GM12878 (cell line): ENCODE results near the gene SLC41A1. TPM values are rescaled to one million over a fixed set of nuclear protein-coding genes. Genes with fewer than 3 reads are reported as not detected.

Experiments
- ATAC-seq: fragments of 200-7000 bp; cut with Tn5 transposase; 3 replicates; pipeline ENCODE4 v1.9.1; 2020; ENCODE audit warnings: mild to moderate bottlenecking, moderate library complexity
- BruUV-seq: library from RNA; stranded (reverse); fragments of 400-500 nt; replicated peaks from 2 replicates; lab custom pipeline; 2021; lab: Mats Ljungman, UMichigan
- CTCF ChIA-PET: fragments of 300-600 bp; sonication (Branson Sonifier 250); formaldehyde crosslinking; extraction: SDS; loops from one replicate; lab custom pipeline; 2021; ENCODE audit warnings: inconsistent platforms; lab: Yijun Ruan, JAX
- POLR2A ChIA-PET: fragments of 350-600 bp; formaldehyde crosslinking; extraction: SDS; loops from one replicate; lab custom pipeline; 2021; ENCODE audit warnings: inconsistent platforms; lab: Charles Lee
- RAD21 ChIA-PET: fragments of 300-600 bp; sonication (Branson Sonifier 250); formaldehyde crosslinking; loops from one replicate; lab custom pipeline; 2023; ENCODE audit warnings: antibody characterized with exemption; ENCODE audit not compliant: unreplicated experiment; lab: Charles Lee
- SMC1A ChIA-PET: fragments of 300-600 bp; sonication (Branson Sonifier 250); formaldehyde crosslinking; loops from one replicate; lab custom pipeline; 2023; ENCODE audit not compliant: unreplicated experiment, uncharacterized antibody; lab: Charles Lee
- DNase-seq: peaks from one replicate; pipeline ENCODE4 v3.0.0-alpha.2; 2011; ENCODE audit warnings: low read depth, low spot score
- FAIRE-seq: peaks from 3 replicates; lab custom pipeline; 2011; peaks lifted over from hg19 to GRCh38; lab: Jason Lieb, UNC
- H2AFZ ChIP-seq: 2 replicates; pipeline ENCODE4 v1.6.0; 2011; ENCODE audit warnings: low read depth, low read length, control low read depth; ENCODE audit not compliant: control insufficient read depth
- H3K27ac ChIP-seq: 2 replicates; pipeline ENCODE4 v1.5.1; 2011; ENCODE audit warnings: control low read depth; ENCODE audit not compliant: control insufficient read depth, insufficient read depth
- H3K27me3 ChIP-seq, 2 experiments: replicated peaks in 1 of 2; 2 replicates each; pipeline versions ENCODE4 v1.6.0 to v1.6.1; 2011; ENCODE audit warnings: low read length in 1 of 2; ENCODE audit not compliant: control insufficient read depth in 2 of 2, insufficient read depth in 2 of 2
- H3K36me3 ChIP-seq, 2 experiments: 2 replicates each; pipeline ENCODE4 v1.5.1; 2011; ENCODE audit warnings: low read length in 1 of 2; ENCODE audit not compliant: control insufficient read depth in 2 of 2, insufficient read depth in 2 of 2
- H3K4me1 ChIP-seq: 2 replicates; pipeline ENCODE4 v1.6.1; 2011; ENCODE audit warnings: mild to moderate bottlenecking, low read length, moderate library complexity, mixed read lengths; ENCODE audit not compliant: control insufficient read depth, insufficient read depth
- H3K4me2 ChIP-seq: 2 replicates; pipeline ENCODE4 v1.6.0; 2011; ENCODE audit warnings: control low read depth; ENCODE audit not compliant: control insufficient read depth, insufficient read depth
- H3K4me3 ChIP-seq: fragments of 200-600 bp; sonication (generic); 2 replicates; pipeline ENCODE4 v1.5.1; 2016
- H3K79me2 ChIP-seq: 2 replicates; pipeline ENCODE4 v1.6.0; 2011; ENCODE audit warnings: low read length; ENCODE audit not compliant: control insufficient read depth, insufficient read depth
- H3K9ac ChIP-seq: 2 replicates; pipeline ENCODE4 v1.8.0; 2011; ENCODE audit warnings: low read length, control low read depth, mixed read lengths; ENCODE audit not compliant: control insufficient read depth, insufficient read depth
- H3K9me3 ChIP-seq: replicated peaks from 3 replicates; pipeline ENCODE4 v1.5.1; 2011; ENCODE audit warnings: mild to moderate bottlenecking, low read length; ENCODE audit not compliant: control insufficient read depth, insufficient read depth
- H4K20me1 ChIP-seq: 2 replicates; pipeline ENCODE4 v1.6.0; 2011; ENCODE audit not compliant: control insufficient read depth, insufficient read depth
- BRCA1 ChIP-seq: IDR thresholded peaks from 2 replicates; pipeline ENCODE4 v1.6.1; 2011; ENCODE audit warnings: low read depth, low read length, improper control_type of control experiment
- CREM ChIP-seq: IDR thresholded peaks from 2 replicates; pipeline ENCODE4 v1.6.1; 2014; ENCODE audit warnings: antibody characterized with exemption, low read depth
- FOXM1 ChIP-seq: IDR thresholded peaks from 2 replicates; pipeline ENCODE4 v1.6.1; 2012; ENCODE audit warnings: low read depth, mild to moderate bottlenecking, inconsistent platforms, low read length, moderate library complexity
- HDAC6 ChIP-seq: fragments of 200-600 bp; sonication (generic); IDR thresholded peaks from one replicate; pipeline ENCODE4 v1.8.0; 2017; ENCODE audit warnings: antibody characterized with exemption; ENCODE audit not compliant: unreplicated experiment
- RAD21 ChIP-seq: IDR thresholded peaks from 2 replicates; pipeline ENCODE4 v1.6.1; 2011; ENCODE audit warnings: mild to moderate bottlenecking, low read depth, low read length, moderate library complexity; ENCODE audit not compliant: insufficient read depth
- RUNX3 ChIP-seq: IDR thresholded peaks from 2 replicates; pipeline ENCODE4 v1.6.1; 2012; ENCODE audit warnings: low read length, inconsistent platforms
- SREBF2 ChIP-seq: IDR thresholded peaks from 2 replicates; pipeline ENCODE4 v1.6.1; 2012; ENCODE audit warnings: mild to moderate bottlenecking, low read length
- WGBS: methylation state at CpG from one replicate; pipeline ENCODE4 v1.1.6; 2016; ENCODE audit warnings: low lambda C conversion rate; ENCODE audit not compliant: insufficient replicate concordance, insufficient coverage; ENCODE audit errors: missing lambda C conversion rate; 5-methylcytosine and 5-hydroxymethylcytosine counted together
- in situ Hi-C: fragments of 300-500 bp; cut with MboI; formaldehyde crosslinking; loops from 9 replicates; pipeline ENCODE4 v1.14.3; 2018; ENCODE audit warnings: mixed read lengths
- intact Hi-C: fragments of 100-400 bp; cut with micrococcal nuclease; formaldehyde crosslinking; loops from one replicate; pipeline ENCODE4 v1.14.2; 2022; ENCODE audit not compliant: unreplicated experiment
- polyA plus RNA-seq, 11 experiments: library from polyadenylated mRNA; depleted of rRNA in 4 of 11; unstranded in 6 of 11; stranded (reverse) in 5 of 11; fragments of >200 nt; fragmentation: Nextera tagmentation in 4 of 11; fragmentation: Illumina TruSeq in 1 of 11; extraction: Ambion mirVana in 4 of 11; extraction: Trizol in 1 of 11; gene quantifications; 1 replicate in 1 of 11; 2 replicates in 10 of 11; pipeline versions ENCODE4 v1.2.1 to v1.2.3, GENCODE V29; 2011 to 2016; ENCODE audit warnings: inconsistent platforms in 2 of 11, missing spikeins in 2 of 11, low read depth in 1 of 11
- total RNA-seq, 4 experiments: library from RNA; depleted of rRNA in 3 of 4; stranded (reverse); fragments of >200 nt in 3 of 4; fragmentation: Illumina TruSeq in 1 of 4; extraction: Trizol in 1 of 4; gene quantifications; 2 replicates each; pipeline versions ENCODE4 v1.2.1 to v1.2.3, GENCODE V29; 2013 to 2021
- TF ChIP-seq, protein P1 (sequence below): IDR thresholded peaks from 2 replicates; pipeline ENCODE4 v1.6.1; 2012; ENCODE audit warnings: improper control_type of control experiment, low read depth, low read length; ENCODE audit not compliant: insufficient replicate concordance
- TF ChIP-seq, protein P2 (sequence below): IDR thresholded peaks from 2 replicates; pipeline ENCODE4 v1.6.1; 2012; ENCODE audit warnings: low read depth, low read length, improper control_type of control experiment

The SLC41A1 gene
- total and polyA plus RNA-seq, 10 of the 15 experiments (the other 5 are each of a cell fraction or from before 2014, with no cell fraction given) = 0.13 to 11.3 (median 0.42) TPM

DNA sequence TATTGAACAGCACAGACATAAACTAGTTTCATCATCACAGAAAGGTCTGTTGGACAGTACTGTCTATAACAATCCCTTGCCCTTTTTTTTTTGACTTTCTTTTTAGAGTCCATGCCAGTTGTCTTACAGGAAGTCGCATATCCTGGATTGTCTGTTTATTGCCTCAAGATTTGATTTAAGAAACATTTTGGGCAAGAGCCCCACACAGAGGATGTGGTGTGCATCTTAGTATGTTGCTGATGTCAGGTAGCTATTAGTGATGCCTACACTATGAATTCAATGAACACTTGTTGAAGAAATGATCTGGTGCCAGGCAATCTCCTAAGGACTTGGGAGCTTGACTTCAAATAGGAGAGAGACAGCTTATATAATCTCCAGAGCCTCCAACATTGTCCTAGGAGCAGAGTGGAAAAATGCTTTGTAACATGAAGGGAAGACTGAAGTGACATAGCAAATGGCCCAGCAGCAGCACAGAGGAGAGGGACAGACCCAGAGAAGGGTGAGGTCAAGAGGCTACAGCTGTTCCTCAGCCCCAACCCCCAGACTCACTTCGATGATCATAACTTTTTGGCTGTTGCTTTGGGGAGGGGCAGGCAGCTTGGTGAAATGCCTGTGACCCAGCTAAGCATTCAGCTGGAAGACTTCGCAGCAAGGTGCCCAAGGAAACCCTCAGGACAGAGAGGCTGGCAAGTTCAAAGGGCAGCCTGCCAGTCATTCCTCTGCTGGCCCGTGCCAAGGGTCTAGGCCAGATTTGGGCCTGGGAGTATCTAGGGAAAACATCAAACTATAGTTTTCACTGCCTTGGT is 30.2 kb downstream of the SLC41A1 start:
- in situ Hi-C loops (no loop called here), intact Hi-C loops (loop anchor here (5.0 kb wide), 1 partner anchor 126 kb away; no protein-coding TSS in a partner anchor)
- H3K27ac ChIP-seq = no peak overlapping the region
- H3K27me3 ChIP-seq = peaks cover 0 to 6% of the 10 kb centered on the region in 2 experiments; a peak in 1 of 4 replicates
- DNase-seq (no peak), ATAC-seq (peak; percentile 23; the same call in 1 of the 3 replicates), FAIRE-seq (no peak)
- H3K9ac ChIP-seq = no peak overlapping the region
- ChIA-PET SMC1A (interaction anchor here (0.9 to 1.4 kb wide), 8 partner anchors 9 to 126 kb away, joined by 3 to 11 read pairs (median 4); no protein-coding TSS in a partner anchor), POLR2A (no interaction called here), RAD21 (interaction anchor here (1.0 to 2.3 kb wide), 6 partner anchors 11 to 190 kb away, joined by 3 to 16 read pairs (median 4); no protein-coding TSS in a partner anchor), CTCF (interaction anchor here (0.7 to 2.4 kb wide), 14 partner anchors 9 to 202 kb away, joined by 3 to 18 read pairs (median 4); no protein-coding TSS in a partner anchor)
- H3K4me1 ChIP-seq = no peaks in the 10 kb centered on the region
- H2AFZ ChIP-seq = no peak overlapping the region
- no peaks in the 10 kb centered on the region for H3K36me3 ChIP-seq
- BruUV-seq = no TSS peak
- no peaks in the 10 kb centered on the region for H4K20me1 ChIP-seq
- no peak overlapping the region for H3K4me3 ChIP-seq
- H3K4me2 ChIP-seq = no peak overlapping the region
- H3K79me2 ChIP-seq = no peaks in the 10 kb centered on the region
- no peaks in the 10 kb centered on the region for H3K9me3 ChIP-seq
- 22% methylated on average over 4 of the region's 4 CpGs for WGBS
- TF ChIP-seq FOXM1 (no peak), SREBF2 (no peak), RAD21 (0 out of 2 replicates have a peak, but pooled peaks have one; percentile 12), BRCA1 (no peak), HDAC6 (no peak), RUNX3 (no peak), CREM (no peak)
- TF ChIP-seq, protein P1, sequence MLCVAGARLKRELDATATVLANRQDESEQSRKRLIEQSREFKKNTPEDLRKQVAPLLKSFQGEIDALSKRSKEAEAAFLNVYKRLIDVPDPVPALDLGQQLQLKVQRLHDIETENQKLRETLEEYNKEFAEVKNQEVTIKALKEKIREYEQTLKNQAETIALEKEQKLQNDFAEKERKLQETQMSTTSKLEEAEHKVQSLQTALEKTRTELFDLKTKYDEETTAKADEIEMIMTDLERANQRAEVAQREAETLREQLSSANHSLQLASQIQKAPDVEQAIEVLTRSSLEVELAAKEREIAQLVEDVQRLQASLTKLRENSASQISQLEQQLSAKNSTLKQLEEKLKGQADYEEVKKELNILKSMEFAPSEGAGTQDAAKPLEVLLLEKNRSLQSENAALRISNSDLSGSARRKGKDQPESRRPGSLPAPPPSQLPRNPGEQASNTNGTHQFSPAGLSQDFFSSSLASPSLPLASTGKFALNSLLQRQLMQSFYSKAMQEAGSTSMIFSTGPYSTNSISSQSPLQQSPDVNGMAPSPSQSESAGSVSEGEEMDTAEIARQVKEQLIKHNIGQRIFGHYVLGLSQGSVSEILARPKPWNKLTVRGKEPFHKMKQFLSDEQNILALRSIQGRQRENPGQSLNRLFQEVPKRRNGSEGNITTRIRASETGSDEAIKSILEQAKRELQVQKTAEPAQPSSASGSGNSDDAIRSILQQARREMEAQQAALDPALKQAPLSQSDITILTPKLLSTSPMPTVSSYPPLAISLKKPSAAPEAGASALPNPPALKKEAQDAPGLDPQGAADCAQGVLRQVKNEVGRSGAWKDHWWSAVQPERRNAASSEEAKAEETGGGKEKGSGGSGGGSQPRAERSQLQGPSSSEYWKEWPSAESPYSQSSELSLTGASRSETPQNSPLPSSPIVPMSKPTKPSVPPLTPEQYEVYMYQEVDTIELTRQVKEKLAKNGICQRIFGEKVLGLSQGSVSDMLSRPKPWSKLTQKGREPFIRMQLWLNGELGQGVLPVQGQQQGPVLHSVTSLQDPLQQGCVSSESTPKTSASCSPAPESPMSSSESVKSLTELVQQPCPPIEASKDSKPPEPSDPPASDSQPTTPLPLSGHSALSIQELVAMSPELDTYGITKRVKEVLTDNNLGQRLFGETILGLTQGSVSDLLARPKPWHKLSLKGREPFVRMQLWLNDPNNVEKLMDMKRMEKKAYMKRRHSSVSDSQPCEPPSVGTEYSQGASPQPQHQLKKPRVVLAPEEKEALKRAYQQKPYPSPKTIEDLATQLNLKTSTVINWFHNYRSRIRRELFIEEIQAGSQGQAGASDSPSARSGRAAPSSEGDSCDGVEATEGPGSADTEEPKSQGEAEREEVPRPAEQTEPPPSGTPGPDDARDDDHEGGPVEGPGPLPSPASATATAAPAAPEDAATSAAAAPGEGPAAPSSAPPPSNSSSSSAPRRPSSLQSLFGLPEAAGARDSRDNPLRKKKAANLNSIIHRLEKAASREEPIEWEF = no peak
- TF ChIP-seq, protein P2, sequence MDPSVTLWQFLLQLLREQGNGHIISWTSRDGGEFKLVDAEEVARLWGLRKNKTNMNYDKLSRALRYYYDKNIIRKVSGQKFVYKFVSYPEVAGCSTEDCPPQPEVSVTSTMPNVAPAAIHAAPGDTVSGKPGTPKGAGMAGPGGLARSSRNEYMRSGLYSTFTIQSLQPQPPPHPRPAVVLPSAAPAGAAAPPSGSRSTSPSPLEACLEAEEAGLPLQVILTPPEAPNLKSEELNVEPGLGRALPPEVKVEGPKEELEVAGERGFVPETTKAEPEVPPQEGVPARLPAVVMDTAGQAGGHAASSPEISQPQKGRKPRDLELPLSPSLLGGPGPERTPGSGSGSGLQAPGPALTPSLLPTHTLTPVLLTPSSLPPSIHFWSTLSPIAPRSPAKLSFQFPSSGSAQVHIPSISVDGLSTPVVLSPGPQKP = no peak
